ENCODE results near the gene PSMD4.
A peak's percentile ranks its signal among the peaks of the same experiment; 100 is the strongest.
"Not testable (repeated sequence)": the region's sequence is repeated elsewhere in the genome, so short reads cannot be mapped to it uniquely, and the experiment has no call there.

Gene PSMD4

GRCh38 chr1:151243683-151244216 lies 10.8 kb upstream of the PSMD4 start:
- FAIRE-seq (no peak), DNase-seq (ENCODE audit: insufficient read length) (no peak)
- TF ChIP-seq POLR2AphosphoS5 (IDR thresholded peaks at IDR 0.05; ENCODE audit: low read depth, low read length) (no peak), POLR2A (IDR thresholded peaks at IDR 0.05; ENCODE audit: low read depth, low read length) (no peak), TAF1 (IDR thresholded peaks at IDR 0.05; ENCODE audit: borderline replicate concordance, low read depth, low read length) (no peak)

- no peak for TF ChIP-seq POLR2AphosphoS5 (IDR thresholded peaks at IDR 0.05; ENCODE audit: low read depth, low read length)
- TF ChIP-seq TAF1 (IDR thresholded peaks at IDR 0.05; ENCODE audit: borderline replicate concordance, low read depth, low read length) = no peak
- TF ChIP-seq POLR2A (IDR thresholded peaks at IDR 0.05; ENCODE audit: low read depth, low read length) = no peak
- no peak for DNase-seq (ENCODE audit: insufficient read length)
- no peak for FAIRE-seq
These were observed 7.7 kb upstream of the PSMD4 start for GRCh38 chr1:151246786-151247185.

GRCh38 chr1:151251656-151252470 lies 2.7 kb upstream of the PSMD4 start:
- TF ChIP-seq TAF1 (IDR thresholded peaks at IDR 0.05; ENCODE audit: borderline replicate concordance, low read depth, low read length) (no peak), POLR2A (IDR thresholded peaks at IDR 0.05; ENCODE audit: low read depth, low read length) (no peak), POLR2AphosphoS5 (IDR thresholded peaks at IDR 0.05; ENCODE audit: low read depth, low read length) (no peak)
- no peak for FAIRE-seq

GRCh38 chr1:151255381-151255780 lies 847 bp downstream of the PSMD4 start:
- no peak for FAIRE-seq
- no peak for DNase-seq (ENCODE audit: insufficient read length)
- TF ChIP-seq POLR2AphosphoS5 (IDR thresholded peaks at IDR 0.05; ENCODE audit: low read depth, low read length) (no peak), POLR2A (IDR thresholded peaks at IDR 0.05; ENCODE audit: low read depth, low read length) (no peak), TAF1 (IDR thresholded peaks at IDR 0.05; ENCODE audit: borderline replicate concordance, low read depth, low read length) (no peak)

More at GRCh38 chr1:151251656-151252470, 2.7 kb upstream of the PSMD4 start:
- DNase-seq (ENCODE audit: insufficient read length) = peak; percentile 50

GRCh38 chr1:151259351-151259750 lies 4.8 kb downstream of the PSMD4 start:
- FAIRE-seq = no peak
- no peak for DNase-seq (ENCODE audit: insufficient read length)
- TF ChIP-seq POLR2A (IDR thresholded peaks at IDR 0.05; ENCODE audit: low read depth, low read length) = no peak
- no peak for TF ChIP-seq POLR2AphosphoS5 (IDR thresholded peaks at IDR 0.05; ENCODE audit: low read depth, low read length)
- TF ChIP-seq TAF1 (IDR thresholded peaks at IDR 0.05; ENCODE audit: borderline replicate concordance, low read depth, low read length) = no peak

GRCh38 chr1:151265446-151266236 lies 11.1 kb downstream of the PSMD4 start:
- TF ChIP-seq POLR2AphosphoS5 (IDR thresholded peaks at IDR 0.05; ENCODE audit: low read depth, low read length) (no peak), POLR2A (IDR thresholded peaks at IDR 0.05; ENCODE audit: low read depth, low read length) (no peak), TAF1 (IDR thresholded peaks at IDR 0.05; ENCODE audit: borderline replicate concordance, low read depth, low read length) (no peak)
- DNase-seq (ENCODE audit: insufficient read length) = no peak
- no peak for FAIRE-seq

- FAIRE-seq = no peak
- DNase-seq (ENCODE audit: insufficient read length) = no peak
- TF ChIP-seq POLR2AphosphoS5 (IDR thresholded peaks at IDR 0.05; ENCODE audit: low read depth, low read length) (no peak), POLR2A (IDR thresholded peaks at IDR 0.05; ENCODE audit: low read depth, low read length) (no peak), TAF1 (IDR thresholded peaks at IDR 0.05; ENCODE audit: borderline replicate concordance, low read depth, low read length) (no peak)
These were observed 11.8 kb downstream of the PSMD4 start for GRCh38 chr1:151266315-151266714.

GRCh38 chr1:151266821-151267220 lies 12.3 kb downstream of the PSMD4 start:
- DNase-seq (ENCODE audit: insufficient read length) = no peak
- TF ChIP-seq POLR2AphosphoS5 (IDR thresholded peaks at IDR 0.05; ENCODE audit: low read depth, low read length) (no peak), POLR2A (IDR thresholded peaks at IDR 0.05; ENCODE audit: low read depth, low read length) (no peak), TAF1 (IDR thresholded peaks at IDR 0.05; ENCODE audit: borderline replicate concordance, low read depth, low read length) (no peak)
- FAIRE-seq = no peak

- FAIRE-seq (no peak), DNase-seq (ENCODE audit: insufficient read length) (no peak)
- no peak for TF ChIP-seq POLR2A (IDR thresholded peaks at IDR 0.05; ENCODE audit: low read depth, low read length)
These were observed 13.2 kb downstream of the PSMD4 start for GRCh38 chr1:151267760-151268159.

GRCh38 chr1:151273924-151274466 lies 19.5 kb downstream of the PSMD4 start:
- TF ChIP-seq TAF1 (IDR thresholded peaks at IDR 0.05; ENCODE audit: borderline replicate concordance, low read depth, low read length) (no peak), POLR2A (IDR thresholded peaks at IDR 0.05; ENCODE audit: low read depth, low read length) (no peak), POLR2AphosphoS5 (IDR thresholded peaks at IDR 0.05; ENCODE audit: low read depth, low read length) (no peak)
- FAIRE-seq = no peak
- DNase-seq (ENCODE audit: insufficient read length) = no peak

- not testable (repeated sequence) for DNase-seq (ENCODE audit: insufficient read length); FAIRE-seq
These were observed 20.8 kb downstream of the PSMD4 start for GRCh38 chr1:151275341-151275740.
